Fibroblast of lung (primary cell): Measurements from ENCODE around the gene CCDC27. TPM values are rescaled to one million over a fixed set of nuclear protein-coding genes. Genes with fewer than 3 reads are reported as not detected.

ENCODE experiments used
- DNase-seq, 2 donors: peaks; one replicate each; pipeline versions ENCODE4 v3.0.0 to v3.0.0-alpha.2; 2010; ENCODE audit warnings: low read depth in 2 of 2
- H2AFZ ChIP-seq: 2 replicates; pipeline ENCODE4 v1.5.1; 2012; ENCODE audit warnings: low read length, control low read depth, inconsistent platforms
- H3K27ac ChIP-seq: 2 replicates; pipeline ENCODE4 v1.5.1; 2011; ENCODE audit warnings: low read length, control low read depth; ENCODE audit not compliant: insufficient read depth
- H3K27me3 ChIP-seq: 2 replicates; pipeline ENCODE4 v1.5.1; 2011; ENCODE audit warnings: mild to moderate bottlenecking, low read length; ENCODE audit not compliant: control insufficient read depth, insufficient read depth
- H3K36me3 ChIP-seq: 2 replicates; pipeline ENCODE4 v1.5.1; 2011; ENCODE audit warnings: low read length; ENCODE audit not compliant: control insufficient read depth, insufficient read depth
- H3K4me1 ChIP-seq: 2 replicates; pipeline ENCODE4 v1.5.1; 2011; ENCODE audit warnings: low read length; ENCODE audit not compliant: control insufficient read depth, insufficient read depth; ENCODE audit errors: extremely low read depth
- H3K4me2 ChIP-seq: 2 replicates; pipeline ENCODE4 v1.5.1; 2011; ENCODE audit warnings: low read length, control low read depth; ENCODE audit not compliant: insufficient read depth; ENCODE audit errors: extremely low read depth
- H3K4me3 ChIP-seq, 4 experiments: fragments of 200-600 bp in 1 of 4; sonication (generic) in 1 of 4; replicated peaks in 1 of 4; 2 replicates each; pipeline ENCODE4 v1.5.1; 2011 to 2016; ENCODE audit warnings: low read length in 4 of 4, low read depth in 3 of 4, mild to moderate bottlenecking in 3 of 4, control low read depth in 2 of 4, inconsistent platforms in 1 of 4, mixed read lengths in 1 of 4; ENCODE audit not compliant: insufficient read depth in 1 of 4; ENCODE audit errors: control extremely low read depth in 1 of 4
- H3K79me2 ChIP-seq: 2 replicates; pipeline ENCODE4 v1.5.1; 2012; ENCODE audit warnings: mild to moderate bottlenecking, low read length, inconsistent platforms; ENCODE audit not compliant: control insufficient read depth, insufficient read depth
- H3K9ac ChIP-seq: 2 replicates; pipeline ENCODE4 v1.5.1; 2011; ENCODE audit warnings: mild to moderate bottlenecking, low read length, control low read depth; ENCODE audit not compliant: insufficient read depth
- H3K9me3 ChIP-seq: 2 replicates; pipeline ENCODE4 v1.5.1; 2012; ENCODE audit warnings: low read depth, low read length; ENCODE audit not compliant: control insufficient read depth, insufficient read depth
- H4K20me1 ChIP-seq: 2 replicates; pipeline ENCODE4 v1.5.1; 2011; ENCODE audit warnings: low read length; ENCODE audit not compliant: control insufficient read depth, insufficient read depth; ENCODE audit errors: extremely low read depth
- EZH2 ChIP-seq: IDR thresholded peaks from 2 replicates; pipeline ENCODE4 v1.5.1; 2012; ENCODE audit warnings: low read length, control low read depth, mild to moderate bottlenecking; ENCODE audit errors: missing control alignments
- polyA plus RNA-seq, 2 donors: library from polyadenylated mRNA; depleted of rRNA in 1 of 2; stranded (reverse) in 1 of 2; unstranded in 1 of 2; fragments of >200 nt; gene quantifications; 2 replicates each; pipeline ENCODE4 v1.2.1, GENCODE V29; 2011 to 2012; ENCODE audit warnings: missing spikeins in 1 of 2
- total RNA-seq: library from RNA; depleted of rRNA; stranded (reverse); fragments of >200 nt; gene quantifications from 2 replicates; pipeline ENCODE4 v1.2.1, GENCODE V29; 2014
- TF ChIP-seq, protein P1 (sequence below), 2 donors: IDR thresholded peaks in 1 of 2; conservative IDR thresholded peaks in 1 of 2; 1 replicate in 1 of 2; 2 replicates in 1 of 2; pipeline ENCODE4 v1.5.1; 2011 to 2012; ENCODE audit warnings: low read length in 2 of 2, control low read depth in 1 of 2, inconsistent platforms in 1 of 2, low read depth in 1 of 2, mild to moderate bottlenecking in 1 of 2

CCDC27 gene
- total and polyA plus RNA-seq, 2 donors (not counting 1 experiment from before 2014, with no cell fraction given): not detected

DNA sequence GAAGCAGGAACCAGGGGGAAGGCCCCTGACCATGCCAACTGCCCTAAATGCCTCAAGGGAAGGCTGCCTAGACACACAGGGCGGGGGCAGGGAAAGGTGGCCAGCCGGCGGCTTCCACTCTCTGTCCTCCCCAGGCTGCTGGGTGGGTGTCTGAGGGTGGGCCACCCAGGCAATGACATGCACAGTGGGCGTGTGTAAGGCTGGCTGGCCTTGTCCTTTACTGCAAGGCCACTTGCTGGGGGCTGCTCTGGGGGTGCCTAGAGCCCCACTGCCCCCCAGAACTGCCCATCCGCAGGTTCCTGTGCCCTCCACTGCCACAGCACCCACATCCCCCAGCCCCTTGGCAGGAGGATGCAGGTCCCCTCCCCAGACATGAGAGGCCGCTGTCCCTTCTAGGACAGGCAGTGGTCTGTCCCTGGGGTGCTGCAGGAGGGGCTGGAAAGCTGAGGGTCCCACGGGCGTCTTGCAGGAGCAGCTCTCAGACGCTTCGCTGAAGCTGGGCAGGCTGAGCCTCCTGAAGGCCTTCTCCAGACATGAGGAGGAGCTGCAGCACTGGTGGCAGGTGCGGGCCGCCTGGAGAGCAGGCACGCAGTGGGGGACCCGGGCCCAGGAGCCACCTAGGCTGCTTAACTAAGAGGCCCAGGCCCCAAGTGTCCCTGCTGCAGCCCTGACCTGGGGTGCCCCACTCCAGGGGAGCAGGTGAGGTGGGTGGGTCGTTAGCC, 10.1 kb downstream of the CCDC27 start:
- Histone ChIP-seq H3K27me3 (no peaks in the 10 kb centered on the region), H3K9ac (no peak overlapping the region), H3K27ac (no peak overlapping the region), H3K36me3 (no peaks in the 10 kb centered on the region), H3K9me3 (no peaks in the 10 kb centered on the region), H3K79me2 (no peaks in the 10 kb centered on the region), H2AFZ (no peak overlapping the region), H3K4me1 (no peaks in the 10 kb centered on the region), H3K4me3 (no peak overlapping the region), H4K20me1 (no peaks in the 10 kb centered on the region), H3K4me2 (no peak overlapping the region)
- TF ChIP-seq EZH2: no peak
- DNase-seq: no peak

DNA sequence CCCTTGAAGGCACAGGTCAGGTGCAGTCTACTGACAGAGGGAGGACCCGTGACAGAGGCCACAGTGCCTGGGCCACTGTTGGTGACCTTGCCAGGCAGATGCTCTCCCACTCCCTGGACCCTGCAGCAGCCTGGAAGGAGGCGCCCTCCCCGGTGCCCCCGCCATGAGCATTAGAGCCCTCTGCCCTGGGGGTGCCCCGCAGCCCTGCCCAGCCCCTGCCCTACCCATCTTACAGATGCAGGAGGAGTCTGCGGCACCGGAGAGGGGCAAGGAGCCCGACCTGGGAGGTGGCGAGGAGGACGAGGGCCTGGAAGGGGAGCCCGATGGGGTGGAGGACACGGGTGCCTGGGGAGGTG, 10.6 kb downstream of the CCDC27 start:
- Histone ChIP-seq H3K9me3 (no peaks in the 10 kb centered on the region), H2AFZ (no peak overlapping the region), H3K4me1 (no peaks in the 10 kb centered on the region), H3K9ac (no peak overlapping the region), H3K27ac (no peak overlapping the region), H3K4me3 (no peak overlapping the region), H4K20me1 (no peaks in the 10 kb centered on the region), H3K27me3 (no peaks in the 10 kb centered on the region), H3K4me2 (no peak overlapping the region), H3K79me2 (no peaks in the 10 kb centered on the region), H3K36me3 (no peaks in the 10 kb centered on the region)
- DNase-seq: no peak
- no peak for TF ChIP-seq EZH2
- TF ChIP-seq, protein P1, sequence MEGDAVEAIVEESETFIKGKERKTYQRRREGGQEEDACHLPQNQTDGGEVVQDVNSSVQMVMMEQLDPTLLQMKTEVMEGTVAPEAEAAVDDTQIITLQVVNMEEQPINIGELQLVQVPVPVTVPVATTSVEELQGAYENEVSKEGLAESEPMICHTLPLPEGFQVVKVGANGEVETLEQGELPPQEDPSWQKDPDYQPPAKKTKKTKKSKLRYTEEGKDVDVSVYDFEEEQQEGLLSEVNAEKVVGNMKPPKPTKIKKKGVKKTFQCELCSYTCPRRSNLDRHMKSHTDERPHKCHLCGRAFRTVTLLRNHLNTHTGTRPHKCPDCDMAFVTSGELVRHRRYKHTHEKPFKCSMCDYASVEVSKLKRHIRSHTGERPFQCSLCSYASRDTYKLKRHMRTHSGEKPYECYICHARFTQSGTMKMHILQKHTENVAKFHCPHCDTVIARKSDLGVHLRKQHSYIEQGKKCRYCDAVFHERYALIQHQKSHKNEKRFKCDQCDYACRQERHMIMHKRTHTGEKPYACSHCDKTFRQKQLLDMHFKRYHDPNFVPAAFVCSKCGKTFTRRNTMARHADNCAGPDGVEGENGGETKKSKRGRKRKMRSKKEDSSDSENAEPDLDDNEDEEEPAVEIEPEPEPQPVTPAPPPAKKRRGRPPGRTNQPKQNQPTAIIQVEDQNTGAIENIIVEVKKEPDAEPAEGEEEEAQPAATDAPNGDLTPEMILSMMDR (conservative IDR thresholded peaks at IDR 0.05 in 1 of 2, IDR thresholded peaks at IDR 0.05 in 1 of 2; ENCODE audit: low read depth in 1 of 2, low read length in 2 of 2): no peak

DNA sequence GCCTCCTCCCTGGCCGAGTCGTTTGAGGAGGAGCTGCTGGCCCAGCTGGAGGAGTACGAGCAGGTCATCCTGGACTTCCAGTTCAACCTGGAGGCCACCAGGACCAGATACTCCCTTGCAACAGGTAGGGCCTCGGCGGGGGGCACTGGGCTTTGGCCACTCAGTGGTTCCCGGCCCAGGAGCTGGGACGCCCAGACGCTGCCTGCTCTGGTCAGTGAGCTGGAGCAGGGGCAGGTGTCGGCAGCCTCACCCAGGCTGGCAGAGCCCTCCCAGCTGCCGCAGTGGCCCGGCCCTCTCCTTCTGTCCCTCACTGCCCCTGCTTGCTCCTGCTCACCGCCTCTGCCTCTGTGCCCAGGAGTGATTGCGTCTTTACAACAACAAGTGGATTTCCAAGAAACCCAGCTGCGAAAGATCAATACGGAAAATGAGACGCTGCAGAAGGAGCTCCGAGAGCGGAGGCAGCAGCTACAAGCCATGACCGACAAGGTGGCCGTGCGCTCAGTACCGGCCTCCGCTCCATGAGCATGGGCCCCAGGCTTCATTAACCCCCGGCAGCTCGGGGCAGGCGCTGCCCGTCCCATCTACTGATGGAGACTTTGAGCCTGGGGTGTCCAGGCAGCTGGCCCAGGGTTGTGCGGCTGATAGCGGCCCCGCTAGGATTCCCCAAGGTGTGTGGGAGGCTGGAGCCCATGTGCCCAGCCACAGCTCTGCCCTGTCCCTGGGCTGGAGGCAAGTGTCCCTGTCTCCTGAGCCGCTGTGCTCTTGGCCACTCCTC, 11.3 kb downstream of the CCDC27 start:
- TF ChIP-seq, protein P1 (conservative IDR thresholded peaks at IDR 0.05 in 1 of 2, IDR thresholded peaks at IDR 0.05 in 1 of 2; ENCODE audit: low read depth in 1 of 2, low read length in 2 of 2): no peak
- TF ChIP-seq EZH2: no peak
- Histone ChIP-seq H3K36me3 (no peaks in the 10 kb centered on the region), H3K79me2 (no peaks in the 10 kb centered on the region), H3K9ac (no peak overlapping the region), H3K4me1 (no peaks in the 10 kb centered on the region), H3K9me3 (no peaks in the 10 kb centered on the region), H4K20me1 (no peaks in the 10 kb centered on the region), H2AFZ (no peak overlapping the region), H3K27ac (no peak overlapping the region), H3K27me3 (no peaks in the 10 kb centered on the region), H3K4me2 (no peak overlapping the region), H3K4me3 (no peak overlapping the region)
- DNase-seq: no peak
